GM21825 (cell line): Measurements from ENCODE around the gene SLC26A2.
A peak's percentile ranks its signal among the peaks of the same experiment; 100 is the strongest.

Source experiments
- ATAC-seq: cut with Tn5 transposase; IDR thresholded peaks from one replicate; pipeline ENCODE4 v1.9.1; 2021; ENCODE audit warnings: mild to moderate bottlenecking, moderate library complexity; ENCODE audit not compliant: unreplicated experiment

SLC26A2 gene

DNA sequence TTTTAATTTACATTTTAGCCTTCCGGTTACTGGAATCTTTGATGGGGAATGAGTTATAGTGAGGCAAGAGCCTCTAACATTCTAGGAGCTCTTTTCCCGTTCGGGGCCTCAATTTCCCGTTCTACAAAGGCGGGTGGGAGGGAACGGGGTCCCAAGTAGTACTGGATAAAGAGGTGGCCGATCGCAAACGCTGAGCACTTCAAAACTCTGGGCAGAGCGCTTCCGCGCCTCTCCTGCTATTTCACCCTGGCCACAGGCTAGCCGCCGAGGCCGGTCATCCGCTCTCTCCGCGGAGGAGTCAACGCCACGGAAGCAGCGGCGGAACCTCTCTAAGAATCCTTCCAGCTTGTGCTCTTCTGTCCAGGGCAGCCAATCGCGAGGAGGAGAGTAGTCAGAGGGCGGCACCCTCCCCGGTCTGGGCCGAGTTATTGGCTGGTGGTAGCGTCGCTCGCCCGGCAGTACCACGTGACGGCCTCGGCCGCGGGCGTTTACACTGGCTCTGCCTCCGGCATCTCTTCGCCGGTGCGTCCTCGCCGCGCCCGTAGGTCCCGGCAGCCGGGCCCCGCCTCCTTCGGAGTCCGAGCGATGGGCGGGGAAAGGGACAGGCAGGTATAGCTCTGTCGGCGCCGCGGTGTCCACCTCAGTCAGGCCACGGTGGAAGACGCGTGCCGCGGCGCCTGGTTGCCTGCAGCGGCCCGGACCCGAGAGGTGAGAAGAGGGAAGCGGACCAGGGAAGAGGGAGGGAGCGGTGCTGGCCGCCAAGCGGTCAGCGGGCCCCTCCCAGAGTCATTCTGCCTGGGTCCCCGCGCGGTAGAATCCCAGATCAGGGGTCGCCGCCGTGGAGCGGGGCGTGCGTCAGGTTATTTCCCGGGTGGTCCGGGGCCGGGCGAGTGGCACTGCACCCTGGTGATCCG lies at the start of gene SLC26A2:
TSS of gene SLC26A2 (plus strand) at position 487 of the 914 bp plus-strand sequence. CDS start 16,895 bp downstream, outside the sequence.
- peak; percentile 99 for ATAC-seq

DNA sequence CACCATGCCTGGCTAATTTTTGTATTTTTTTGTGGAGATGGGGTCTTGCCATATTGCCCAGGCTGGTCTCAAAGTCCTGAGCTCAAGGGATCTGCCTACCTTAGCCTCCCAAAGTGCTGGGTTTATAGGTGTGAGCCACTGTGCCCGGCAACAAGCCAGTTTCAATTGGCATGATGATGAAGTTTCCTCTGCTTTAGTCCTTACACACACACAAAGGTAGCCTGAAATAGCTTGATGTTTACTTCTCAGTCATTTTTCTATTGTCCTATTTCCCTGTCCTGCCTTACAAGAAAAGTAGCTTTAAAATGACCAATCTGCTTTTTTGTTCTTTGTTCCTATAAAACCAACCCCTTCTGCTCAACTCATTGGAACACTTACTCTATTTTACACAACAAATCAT lies 49.5 kb upstream of the SLC26A2 start:
- no peak for ATAC-seq

DNA sequence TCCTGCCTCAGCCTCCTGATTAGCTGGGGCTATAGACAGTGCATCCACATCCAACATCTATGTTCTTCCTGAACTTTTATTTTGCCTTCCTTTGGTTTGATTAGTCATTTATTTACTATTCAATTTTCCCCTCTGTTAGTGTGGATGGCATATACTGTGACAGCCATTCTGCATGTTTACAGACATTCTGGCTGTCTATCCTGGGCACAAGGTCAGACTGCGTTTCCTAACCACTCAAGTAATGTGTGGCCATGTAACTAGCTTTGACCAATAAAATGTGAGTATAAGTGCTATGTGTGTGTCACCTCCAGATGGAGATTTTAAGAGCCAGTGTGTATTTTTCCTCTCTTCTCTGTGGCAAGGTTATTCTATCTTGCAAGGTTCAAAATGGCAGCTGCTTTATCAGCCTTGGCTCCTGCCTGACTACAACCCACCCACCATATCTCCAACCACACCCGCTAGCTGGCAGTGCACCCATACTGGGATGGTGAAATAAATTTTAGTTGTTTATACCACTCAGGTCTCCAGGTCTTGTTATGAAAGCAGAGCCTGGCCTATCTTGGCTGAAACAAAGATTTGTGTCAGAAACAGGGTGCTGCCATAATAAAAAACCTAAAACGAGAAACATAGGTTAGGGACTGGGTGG lies 48.2 kb upstream of the SLC26A2 start:
- no peak for ATAC-seq

DNA sequence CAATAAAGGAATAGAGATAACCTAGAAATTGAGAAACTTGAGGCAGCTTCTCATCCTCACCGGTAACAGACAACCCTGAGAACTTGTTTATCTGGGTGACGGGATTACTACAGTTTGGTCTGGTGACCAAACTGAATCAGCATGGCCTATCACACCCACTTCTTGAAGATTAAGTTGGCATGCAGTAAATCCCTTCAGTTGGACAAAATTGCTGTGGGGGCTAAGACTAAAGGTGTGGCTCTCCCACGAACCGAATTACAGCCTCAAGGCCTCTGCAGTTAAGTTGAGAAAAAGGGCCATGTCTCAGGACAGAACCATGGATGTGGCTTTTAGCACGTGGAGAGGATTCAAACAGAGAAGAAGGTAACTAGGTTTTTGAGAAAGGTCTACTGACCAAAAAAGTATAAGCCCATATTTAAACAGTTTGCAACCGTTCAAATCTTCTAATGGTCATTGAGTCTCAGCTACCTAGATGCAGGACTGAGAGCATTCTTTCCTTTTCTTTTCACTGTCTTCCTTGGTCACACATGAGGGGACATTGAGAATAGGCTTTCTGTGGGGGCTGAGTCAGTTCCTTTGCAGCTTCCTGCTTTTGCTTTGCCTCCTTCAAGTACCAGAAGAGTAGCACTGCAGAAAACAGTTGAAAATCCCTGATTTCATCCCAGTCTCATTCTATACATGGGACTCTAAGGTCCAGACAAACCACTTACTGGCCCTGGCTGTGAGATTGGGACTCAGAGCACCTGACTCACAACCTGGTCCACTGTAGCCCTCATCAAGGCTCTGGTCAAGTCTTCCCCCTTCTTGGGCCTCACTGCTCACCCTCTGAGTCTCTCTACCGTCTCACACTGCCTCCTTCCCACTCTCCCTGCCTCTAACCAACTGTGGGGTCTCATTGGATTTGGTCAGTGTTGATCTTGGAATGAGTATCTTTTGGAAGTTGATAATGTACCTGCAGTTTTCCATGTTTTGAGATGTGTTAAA lies 46.8 kb upstream of the SLC26A2 start:
- ATAC-seq, result no peak

DNA sequence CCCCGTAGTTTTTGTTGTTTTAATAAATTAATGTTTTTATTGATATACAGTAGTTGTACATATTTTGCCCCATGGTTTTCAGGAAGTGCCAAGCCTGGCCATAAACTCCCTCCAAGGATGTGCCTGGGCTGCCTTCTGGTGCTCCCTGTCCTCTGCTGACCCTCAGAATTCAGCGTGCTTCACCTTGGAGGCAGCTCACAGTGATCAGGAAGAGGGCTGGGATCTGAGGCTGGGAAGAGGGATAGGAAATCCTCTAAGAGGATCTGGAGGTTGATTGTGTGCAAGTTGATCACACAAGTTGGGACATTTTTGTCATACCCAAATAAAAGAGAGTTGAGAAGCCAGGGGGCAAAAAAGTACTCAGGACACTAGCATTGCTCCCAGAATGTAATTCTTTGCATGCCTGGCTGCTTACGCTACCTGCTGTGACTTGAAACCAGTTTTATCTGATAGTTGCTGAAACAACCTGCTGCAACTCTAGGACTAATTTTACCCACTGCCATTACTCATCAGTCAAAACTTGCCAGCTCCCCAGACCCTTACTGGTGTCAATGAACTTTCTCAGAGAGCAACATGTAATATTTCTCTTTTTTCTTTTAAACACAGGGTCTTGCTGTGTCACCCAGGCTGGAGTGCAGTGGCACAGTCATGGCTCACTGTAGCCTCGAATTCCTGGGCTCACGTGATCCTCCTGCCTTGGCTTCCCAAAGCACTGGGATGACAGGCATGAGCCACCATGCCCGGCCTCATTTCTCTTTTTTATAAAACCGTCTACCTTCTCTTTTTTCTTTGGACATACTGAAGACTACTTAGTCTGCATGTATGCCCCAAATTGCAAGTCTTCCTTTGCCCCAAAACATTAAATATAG lies 44.9 kb upstream of the SLC26A2 start:
- ATAC-seq, result no peak

DNA sequence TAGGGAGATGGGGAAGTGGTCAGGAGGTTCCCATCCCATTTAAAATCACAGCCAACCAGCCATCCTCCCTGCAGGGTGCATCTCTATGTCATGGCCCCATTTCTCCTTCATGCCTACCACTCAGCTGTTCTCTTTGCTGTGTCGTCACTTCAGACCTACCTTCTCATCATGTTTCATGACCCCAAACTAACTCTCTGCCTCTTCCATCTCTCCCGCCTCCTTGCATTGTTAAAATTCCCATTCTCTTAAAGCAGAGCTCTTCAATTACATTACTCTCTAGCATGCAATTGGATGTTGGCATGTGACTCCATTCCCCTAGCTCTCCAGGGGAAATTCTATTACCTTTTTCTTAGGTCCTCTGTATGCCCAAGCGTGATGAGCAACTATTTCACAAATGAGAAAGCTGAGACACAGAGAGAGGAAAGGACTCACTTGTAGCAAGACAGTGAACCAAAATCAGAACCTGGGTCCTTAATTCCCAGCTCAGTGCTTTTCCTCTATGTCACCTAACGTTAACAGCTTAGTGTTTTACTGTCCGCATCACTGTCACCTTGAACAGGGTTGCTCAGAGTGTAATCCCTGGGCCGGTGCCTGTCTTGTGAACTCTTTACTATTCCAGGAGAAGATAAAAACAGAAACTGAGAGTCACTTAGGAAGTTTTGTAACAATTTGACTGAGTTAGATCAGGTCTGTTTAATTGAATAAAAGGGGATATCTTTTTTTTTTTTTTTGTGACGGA lies 44.1 kb upstream of the SLC26A2 start:
- no peak for ATAC-seq

DNA sequence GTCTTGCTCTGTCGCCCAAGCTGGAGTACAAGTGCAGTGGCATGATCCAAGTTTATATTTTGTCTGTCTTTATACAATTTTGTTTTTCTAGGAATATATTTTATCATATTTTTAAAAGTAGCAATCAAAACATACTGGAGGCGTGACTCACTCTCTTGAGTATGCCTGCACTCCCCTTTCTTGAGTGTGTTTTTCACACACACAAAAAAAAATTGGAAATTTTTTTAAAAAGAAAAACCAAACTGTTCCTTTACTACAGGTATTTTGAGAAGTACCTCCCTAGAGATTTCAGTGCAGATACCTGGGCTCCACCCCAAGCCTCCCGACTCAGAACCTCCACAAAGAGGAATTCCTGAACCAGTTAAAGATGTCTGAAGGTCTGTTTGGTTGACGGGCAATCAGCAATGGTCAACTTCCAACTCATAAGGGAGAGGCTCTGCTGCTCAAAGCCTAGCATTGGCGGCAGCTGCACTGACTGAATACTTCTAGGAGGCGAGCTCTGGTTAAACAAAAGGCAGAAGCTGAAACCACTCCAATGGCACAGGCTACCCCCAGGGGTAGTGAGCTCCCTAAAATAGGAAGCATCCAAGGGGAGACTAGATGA lies 43.4 kb upstream of the SLC26A2 start:
- ATAC-seq, result no peak

DNA sequence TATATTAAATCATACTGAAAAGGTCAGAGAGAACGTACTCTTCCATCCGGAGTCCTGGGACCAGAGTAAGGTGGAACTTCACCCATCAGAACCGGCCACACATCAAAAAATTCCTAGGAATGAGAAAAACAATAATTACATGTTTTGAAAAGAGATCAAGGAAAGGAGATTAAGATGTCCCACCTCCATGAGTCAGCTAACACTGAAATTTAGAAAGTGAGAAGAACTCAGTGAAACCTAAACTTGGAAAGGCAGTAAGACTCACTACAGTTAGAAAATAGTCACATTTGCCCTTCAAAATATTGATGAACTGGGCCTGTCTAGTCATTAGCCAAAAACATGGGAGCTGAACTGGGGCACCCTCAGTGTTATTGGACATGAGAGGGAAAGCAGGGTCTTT lies 39.0 kb upstream of the SLC26A2 start:
- ATAC-seq, result no peak

DNA sequence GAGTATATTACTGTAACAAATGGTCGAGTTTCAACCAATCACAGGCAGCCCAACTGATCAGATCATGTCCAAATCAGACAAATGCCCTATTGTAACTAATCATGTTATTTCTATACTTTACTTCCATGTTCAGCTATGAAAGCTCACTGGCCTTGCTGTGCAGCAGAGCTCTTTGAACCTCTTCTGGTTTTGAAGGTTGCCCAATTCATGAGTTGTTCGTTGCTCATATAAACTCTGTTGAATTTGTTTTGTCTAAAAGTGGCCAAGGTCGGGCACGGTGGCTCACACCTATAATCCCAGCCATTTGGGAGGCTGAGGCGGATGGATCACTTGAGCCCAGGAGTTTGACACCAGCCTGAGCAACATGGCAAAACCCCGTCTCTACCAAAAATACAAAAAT lies 37.6 kb upstream of the SLC26A2 start:
- no peak for ATAC-seq

DNA sequence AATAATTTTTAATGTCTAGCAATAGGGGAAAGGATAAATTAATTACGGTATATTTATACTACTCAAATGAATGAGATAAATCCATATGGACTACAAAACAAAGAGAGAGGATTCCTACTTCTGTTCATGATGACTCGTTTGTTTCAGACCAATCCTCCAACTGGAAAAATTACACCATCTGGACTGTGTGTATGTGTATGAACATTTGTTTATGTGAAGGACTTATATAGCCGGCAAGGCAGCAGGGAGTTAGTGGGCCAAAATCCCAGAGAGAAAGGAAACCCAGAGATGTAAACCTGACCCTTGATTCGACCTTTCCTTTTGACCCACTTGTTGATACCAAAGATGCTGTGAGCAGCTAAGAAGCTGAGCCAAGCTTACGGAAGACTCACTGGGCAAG lies 36.1 kb upstream of the SLC26A2 start:
- no peak for ATAC-seq

DNA sequence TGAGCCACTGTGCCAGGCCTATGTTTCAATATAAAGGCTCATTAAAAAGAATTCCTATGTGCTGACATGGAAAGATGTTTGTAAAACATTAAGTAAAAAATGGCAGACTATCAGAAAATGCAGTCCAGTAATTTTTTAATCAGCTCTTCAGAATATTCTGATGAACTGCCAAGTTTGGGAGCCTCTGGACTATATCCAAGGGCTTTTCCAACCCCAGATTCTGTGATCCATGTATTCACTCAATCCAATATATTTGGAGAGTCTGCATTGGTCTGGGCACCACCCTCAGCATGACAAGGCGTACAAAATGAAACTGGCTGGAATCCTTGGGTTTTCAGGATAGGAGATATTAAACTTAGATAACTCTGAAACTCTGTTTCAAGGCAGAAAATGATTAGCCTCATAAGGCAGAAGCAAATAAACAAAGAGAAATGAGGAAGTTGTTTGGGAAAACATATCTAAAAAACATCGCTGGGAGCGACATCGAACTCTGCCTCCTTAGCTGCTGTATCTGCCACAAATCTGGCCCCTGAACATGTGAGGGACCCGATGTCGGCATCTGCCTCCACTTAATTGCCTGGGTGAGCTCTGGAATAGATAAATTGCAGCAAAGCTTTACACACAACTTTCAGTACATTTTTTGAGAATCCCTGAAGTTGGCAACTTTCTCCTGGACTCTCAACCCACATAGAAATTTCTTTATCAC lies 30.4 kb upstream of the SLC26A2 start:
- no peak for ATAC-seq

DNA sequence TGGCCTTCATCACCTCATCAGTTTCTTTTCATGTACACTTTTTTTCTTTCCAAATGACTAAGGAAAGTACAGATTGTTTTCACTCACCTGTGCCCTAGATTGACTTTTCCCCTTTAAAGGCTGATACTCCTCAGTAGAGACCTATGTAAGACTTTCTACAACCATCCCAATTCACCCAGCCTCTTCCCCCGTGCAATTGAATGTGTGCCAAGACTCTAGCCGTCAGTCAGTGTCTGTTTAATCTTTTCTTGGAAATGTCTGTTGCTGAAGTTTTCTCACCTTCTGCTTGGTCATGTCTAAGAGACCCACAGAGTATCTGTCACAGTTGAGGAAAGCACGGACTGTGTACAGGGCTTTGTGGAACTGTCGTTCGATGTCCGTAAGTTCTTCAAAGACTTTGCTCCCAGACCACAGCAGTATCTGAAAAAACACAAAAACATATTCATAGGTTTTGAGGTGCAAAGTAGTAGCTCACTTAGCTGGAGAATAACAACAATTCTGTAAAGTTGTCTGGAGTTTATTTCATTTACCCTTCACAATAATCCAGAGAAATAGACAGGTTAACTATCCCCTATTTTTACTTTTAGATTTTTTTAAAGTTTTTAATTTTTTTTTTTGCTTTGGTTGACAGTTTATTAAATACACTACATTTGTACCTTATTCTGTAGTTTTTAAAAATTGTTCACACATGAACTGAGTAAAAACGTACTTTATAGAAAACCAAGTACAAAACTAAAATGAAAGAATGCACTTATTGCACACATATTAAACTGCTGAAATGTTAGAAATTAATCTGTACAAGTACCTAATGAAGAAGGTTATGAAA lies 29.6 kb upstream of the SLC26A2 start:
- no peak for ATAC-seq

DNA sequence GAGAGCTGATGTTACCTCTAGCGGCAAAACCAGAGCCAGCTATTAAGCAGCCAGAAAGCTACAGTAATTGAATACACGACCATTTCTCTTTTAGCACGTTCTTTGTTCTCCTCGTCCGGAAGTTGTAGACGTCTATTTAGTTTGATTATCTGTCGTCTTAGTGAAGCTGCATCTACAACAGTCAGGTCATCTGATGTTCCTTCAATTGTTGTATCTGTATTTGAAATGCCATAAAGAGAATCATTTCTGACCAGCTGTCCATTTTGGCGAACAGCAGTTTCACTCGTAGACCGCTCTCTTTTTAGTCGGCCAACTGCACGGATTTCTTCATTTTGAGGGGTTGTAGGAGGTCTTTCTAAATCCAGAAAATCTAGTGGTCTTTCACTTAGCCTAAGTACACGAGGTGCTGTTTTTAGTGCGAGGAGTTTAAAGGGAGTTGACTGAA lies 28.5 kb upstream of the SLC26A2 start:
- ATAC-seq, result no peak

DNA sequence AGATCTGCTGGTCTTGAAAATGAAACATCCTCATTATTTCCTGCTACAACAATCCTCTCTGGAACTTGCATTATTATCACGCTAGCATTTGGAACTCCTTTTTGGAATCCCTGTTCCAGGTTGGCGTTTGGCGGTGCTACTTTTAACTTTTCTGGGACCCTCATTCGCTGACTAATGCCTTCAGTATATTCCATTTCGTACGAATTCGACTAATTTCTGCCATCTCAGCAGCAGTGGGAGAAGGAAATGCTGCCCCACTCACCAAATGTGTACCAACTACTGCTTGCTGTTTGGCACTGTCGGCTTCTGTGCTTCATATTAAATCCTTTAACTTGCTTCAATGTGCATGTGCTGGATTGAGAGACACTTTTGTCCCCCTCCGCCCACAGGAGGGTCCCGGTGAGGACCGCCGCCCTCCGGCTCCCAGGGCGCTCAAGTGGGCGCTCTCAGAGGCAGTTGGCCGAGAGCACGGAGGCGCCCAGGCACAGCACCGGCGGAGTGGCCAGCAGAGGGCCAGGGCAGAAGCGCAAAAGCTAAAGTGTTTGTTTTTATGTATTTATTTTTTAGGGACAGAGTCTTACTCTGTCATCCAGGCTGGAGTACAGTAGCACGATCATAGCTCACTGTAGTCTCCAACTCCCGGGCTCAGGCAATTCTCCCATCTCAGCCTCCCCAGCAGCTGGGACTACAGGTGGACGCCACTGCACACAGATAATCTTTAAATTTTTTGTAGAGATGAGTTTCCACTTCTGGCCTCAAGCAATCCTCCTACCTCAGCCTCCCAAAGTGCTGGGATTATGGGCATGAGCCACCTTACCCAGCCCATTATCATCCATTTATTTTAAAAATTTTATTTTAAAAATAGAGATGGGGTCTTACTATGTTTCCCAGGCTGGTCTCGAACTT lies 27.9 kb upstream of the SLC26A2 start:
- ATAC-seq, result no peak

DNA sequence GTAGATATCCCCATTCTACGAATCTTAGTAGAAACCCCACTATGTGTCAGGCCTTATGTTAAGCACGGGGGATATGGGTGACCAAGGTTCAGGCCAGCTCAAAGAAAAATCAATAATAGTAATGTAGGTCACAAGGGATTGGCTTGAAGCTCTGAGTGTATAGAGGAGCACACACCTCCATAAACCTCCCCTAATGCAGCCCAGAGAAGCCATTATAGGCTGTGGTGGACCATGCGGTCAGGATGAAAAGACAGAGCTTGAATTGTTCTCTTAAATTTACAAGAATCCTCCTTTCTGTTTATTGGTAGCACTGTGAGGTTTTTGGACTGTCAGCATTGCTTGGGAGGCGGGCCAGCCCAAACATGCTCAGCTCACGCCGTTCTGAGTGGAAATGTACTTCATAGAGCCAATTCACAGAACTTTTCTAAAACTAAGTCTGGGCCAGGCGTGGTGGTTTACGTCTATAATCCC lies 25.1 kb upstream of the SLC26A2 start:
- no peak for ATAC-seq

DNA sequence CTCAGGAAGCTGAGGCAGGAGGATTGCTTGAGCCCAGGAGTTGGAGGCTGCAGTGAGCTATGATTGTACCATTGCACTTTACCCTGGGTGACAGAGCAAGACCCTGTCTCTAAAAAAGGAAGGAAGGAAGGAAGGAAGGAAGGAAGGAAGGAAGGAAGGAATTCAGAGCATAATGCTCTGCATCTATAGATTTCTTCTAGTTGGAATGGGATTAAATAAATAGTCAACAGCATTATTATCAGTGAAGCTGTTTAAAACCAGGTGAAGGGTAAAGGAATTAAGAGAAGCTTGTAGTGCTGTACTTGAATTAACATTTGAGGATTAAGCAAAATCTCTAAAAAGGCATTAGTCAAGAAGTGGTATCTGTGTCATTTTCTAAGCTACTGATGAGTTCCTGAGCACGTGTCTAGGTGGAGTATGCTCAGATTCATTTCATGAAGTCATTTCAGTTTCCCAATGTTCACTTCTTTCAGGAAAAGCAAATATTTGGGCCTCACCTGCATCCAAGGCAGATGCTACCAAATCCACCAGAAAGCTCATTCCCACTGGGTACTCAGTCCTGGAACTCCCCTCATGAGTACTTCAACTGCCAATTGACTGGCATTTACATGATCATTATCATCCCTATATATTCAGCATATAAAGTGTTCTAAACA lies 24.4 kb upstream of the SLC26A2 start:
- ATAC-seq, result no peak
